T-helper 22 cell (primary cell): ENCODE data around the gene LGALS16.
"Not testable (repeated sequence)": the region's sequence is repeated elsewhere in the genome, so short reads cannot be mapped to it uniquely, and the experiment has no call there.

ENCODE experiments used
- DNase-seq: peaks from one replicate; pipeline ENCODE4 v3.0.0-alpha.2; 2020; ENCODE audit warnings: low read depth

Gene LGALS16

GRCh38 chr19:39677961-39678889 lies 22.5 kb downstream of the LGALS16 start:
- DNase-seq, result no peak

DNA sequence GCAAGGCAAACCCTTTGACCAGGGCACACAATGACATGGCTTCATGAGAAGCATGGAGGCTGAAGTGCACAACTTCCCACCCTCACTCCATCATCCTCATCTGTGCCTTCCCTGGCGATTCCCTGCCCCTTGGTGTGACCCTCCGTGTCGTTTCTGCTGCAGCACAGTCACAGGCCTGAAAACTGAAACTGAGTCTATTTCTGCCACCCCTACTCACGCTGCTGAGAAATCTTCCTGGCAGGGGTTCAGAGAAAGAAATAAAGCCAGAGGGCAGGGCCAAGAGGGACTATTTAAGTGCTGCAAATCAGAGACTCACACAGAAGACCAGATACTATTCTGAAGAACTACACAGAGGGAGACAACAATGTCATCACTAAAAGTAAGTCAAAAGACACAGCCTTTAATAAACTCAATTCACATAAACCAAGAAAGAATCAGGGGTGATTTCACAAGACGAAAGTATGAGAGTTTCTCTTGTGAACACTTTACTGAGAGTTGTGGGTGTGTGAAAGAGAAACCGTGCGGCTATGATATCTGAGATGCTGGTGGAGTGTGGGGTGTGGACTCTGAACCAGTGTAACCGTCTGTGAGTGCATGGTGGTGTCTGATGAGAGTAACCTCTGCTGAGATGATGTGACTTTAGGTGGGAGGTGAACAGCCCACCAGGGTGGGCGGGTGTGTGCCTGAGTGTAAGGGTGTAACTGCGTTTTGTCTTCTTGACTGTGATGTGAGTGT lies 23.5 kb downstream of the LGALS16 start:
- no peak for DNase-seq

- no peak for DNase-seq
These were observed 24.1 kb downstream of the LGALS16 start for GRCh38 chr19:39679791-39680168.

GRCh38 chr19:39680593-39680992 lies 24.9 kb downstream of the LGALS16 start:
- DNase-seq, result no peak

DNA sequence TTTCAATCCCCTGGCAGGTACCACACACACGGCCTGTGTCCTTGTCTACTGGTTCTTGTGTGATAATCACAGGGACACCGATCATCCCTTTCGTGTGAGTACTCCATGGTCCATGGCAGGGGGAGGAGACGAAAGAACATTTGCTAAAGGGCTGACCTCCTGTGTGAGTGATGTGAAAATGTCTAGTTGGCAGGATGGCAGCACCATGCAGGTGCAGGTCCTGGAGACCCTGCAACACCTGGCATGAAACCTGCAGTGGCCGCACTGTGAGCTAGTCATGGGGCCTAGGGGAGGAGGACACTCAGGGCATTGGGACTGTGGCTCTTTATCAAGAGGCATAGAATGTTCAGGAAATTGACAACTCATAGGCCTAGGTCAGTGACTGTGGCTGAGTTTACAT lies 25.7 kb downstream of the LGALS16 start:
- no peak for DNase-seq

DNA sequence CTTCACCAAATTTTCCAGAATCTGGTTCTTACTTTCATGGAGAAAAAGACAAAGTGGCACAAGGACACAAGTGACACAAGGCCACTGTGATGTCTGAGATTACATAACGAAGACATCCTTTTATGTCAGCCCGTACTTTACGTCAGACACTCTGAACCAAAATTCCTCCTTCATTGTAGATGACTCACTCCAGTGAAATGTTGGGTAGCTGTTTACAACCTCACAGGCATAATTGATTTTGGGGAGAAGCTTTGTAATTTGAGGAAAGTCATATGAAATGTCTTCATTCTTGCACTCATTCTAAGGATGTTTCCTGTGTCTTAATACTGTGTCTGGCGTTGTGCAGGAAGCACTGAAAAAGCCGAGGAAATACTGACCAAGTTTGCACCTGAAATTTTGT lies 28.6 kb downstream of the LGALS16 start:
- DNase-seq, result no peak

- DNase-seq, result no peak
These were observed 31.0 kb downstream of the LGALS16 start for GRCh38 chr19:39686739-39687138.

- DNase-seq, result not testable (repeated sequence)
These were observed 32.9 kb downstream of the LGALS16 start for GRCh38 chr19:39688637-39689036.

DNA sequence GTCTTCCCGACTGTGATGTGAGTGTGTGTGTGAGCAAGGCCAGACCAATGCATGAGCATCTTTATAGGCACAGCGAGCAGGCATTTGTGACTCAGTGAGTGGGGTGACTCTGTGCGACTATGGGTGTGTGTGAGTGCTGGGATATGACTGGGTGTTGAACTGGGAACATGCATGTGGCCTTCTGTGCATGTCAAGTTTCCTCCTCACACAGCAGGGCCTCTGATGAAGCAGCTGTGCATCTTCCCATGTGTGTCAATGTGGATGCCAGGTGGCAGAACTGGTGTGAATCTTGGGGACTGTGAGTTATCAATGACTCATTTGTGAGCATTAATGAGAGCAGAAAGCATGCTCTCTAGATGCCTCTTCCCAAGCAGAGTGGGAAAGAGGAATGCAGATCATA lies 36.5 kb downstream of the LGALS16 start:
- DNase-seq, result no peak

DNA sequence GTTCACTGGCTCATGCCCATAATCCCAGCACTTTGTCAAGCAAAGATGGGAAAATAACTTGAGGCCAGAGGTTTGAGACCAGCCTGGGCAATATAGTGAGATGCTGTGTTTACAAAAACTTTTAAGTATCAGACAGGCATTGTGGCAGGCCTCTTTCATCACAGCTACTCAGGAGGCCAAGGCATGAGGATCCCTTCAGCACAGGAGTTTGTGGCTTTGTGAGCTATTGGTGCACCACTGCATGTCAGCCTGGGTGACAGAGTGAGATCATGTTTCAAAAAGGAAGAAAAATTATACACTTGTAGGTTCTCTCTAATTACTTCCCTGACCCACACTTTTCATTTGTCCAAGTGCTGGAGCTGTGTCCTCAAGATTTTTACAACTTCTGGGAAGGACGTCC lies 37.1 kb downstream of the LGALS16 start:
- no peak for DNase-seq

- DNase-seq, result no peak
These were observed 40.0 kb downstream of the LGALS16 start for GRCh38 chr19:39695759-39696158.

DNA sequence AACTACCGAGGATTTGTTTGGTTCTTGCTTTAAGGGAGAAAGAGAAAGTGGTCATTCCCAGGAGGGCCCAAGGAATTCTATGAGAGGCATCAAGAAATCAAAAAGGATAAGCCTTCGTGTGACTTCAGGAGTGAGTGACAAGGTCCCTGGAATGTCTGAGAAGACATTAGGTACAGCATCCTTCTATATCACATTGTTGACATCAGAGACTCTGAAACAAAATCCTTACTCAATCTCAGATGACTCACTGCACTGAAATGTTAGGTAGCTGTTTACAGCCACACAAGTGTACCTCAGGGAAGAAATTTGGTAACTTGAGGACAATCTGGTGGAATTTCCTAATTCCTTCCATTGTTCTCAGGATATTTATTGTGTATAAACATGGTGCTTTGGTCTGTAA lies 40.7 kb downstream of the LGALS16 start:
- no peak for DNase-seq

DNA sequence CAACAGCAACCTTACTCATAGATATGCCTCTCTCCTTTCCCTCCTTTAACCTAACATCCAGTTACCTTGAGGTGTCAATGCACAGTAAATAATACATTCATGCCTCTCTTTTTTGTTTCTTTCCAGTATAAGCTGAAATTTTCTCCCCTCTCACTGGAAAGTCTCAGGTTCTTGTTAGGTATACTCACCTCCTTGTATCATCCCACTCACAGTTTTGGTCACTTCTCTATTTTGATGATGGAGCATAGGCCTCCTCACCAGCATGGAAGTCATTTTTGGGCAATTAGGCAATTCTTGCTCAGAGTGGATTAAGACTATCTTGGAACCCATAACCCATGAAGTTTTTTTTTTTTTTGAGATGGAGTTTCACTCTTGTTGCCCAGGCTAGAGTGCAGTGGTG lies 42.8 kb downstream of the LGALS16 start:
- DNase-seq, result no peak

DNA sequence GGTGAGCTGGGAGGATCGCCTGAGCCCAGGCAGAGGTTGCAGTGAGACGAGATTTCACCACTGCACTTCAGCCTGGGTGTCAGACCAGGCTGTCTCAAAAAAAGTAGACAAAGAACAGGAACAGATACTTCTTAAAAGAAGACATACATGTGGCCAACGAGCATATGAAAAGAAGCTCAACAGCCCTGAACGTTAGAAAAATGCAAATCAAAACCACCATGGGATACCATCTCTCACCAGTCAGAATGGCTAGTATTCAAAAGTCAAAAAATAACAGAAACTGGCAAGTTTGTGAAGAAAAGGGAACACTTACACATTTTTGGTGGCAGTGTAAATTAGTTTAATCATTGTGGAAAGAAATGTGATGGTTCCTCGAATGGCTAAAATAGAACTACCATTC lies 45.6 kb downstream of the LGALS16 start:
- no peak for DNase-seq

DNA sequence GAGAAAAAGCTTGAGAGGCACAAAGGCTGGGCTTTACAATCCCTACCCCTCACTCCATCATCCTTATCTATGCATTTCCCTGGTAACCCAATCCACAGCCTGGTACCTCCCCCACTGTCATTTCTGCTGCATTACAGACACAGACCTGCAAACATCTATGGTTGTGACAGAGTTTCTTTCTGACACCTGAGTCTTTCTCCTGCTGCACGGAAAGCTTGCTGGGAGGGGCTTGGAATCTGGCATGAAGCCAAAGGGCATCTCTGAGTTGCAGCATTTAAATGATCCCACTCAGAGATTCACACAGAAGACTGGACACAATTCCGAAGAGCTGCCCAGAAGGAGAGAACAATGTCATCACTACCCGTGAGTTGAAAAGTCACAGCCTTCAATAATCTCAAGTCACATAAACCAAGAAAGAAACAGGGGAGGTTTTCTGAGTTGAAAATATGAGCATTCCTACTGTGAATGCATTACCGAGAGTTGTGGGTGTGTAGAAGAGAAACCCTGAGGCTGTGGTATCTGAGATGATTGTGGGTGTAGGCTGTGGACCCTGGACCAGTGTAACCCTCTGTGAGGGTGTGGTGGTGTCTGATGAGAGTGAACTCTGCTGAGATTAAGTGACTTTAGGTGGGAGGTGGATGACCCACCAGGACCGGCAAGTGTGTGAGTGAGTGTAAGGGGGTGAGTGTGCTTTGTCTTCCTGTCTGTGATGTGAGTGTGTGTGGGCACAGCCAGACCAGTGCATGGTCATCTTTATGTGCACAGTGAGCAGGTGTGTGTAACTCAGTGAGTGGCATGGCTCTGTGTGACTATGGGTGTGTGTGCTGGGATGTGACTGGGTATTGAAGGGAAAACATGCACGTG lies 48.7 kb downstream of the LGALS16 start, which contains the start of gene LGALS14:
Gene LGALS14 (plus strand): TSS at position 301 of the 864 bp plus-strand sequence. CDS start 48 bp downstream, at position 349.
- DNase-seq, result no peak

- DNase-seq, result no peak
These were observed 50.0 kb downstream of the LGALS16 start for GRCh38 chr19:39705578-39706188.

DNA sequence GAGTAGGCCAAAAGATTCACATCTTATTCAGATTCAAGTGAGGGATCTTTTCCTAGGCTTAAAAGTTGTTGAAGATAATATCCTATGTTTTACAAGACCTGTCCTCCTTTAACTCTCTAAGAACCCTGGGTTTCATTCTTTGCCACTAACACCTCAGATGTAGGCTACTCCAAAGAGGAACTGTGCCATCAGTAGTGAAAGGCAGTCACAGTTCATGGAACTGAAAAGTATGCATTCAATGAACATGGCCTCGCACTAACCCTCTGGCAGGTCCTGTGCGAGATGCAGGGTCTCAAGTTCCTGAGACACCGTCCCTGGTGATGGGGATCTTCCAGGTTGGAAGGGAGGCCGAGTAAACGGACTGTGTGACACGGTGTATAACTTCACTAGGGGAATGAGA lies 52.9 kb downstream of the LGALS16 start:
- no peak for DNase-seq

- DNase-seq, result no peak
These were observed 53.5 kb downstream of the LGALS16 start for GRCh38 chr19:39709026-39709872.
